HG03460 (cell line): ENCODE measurements around the gene HOXA10.

Experiments used
- ATAC-seq: cut with Tn5 transposase; IDR thresholded peaks from one replicate; pipeline ENCODE4 v1.9.1; 2021; ENCODE audit not compliant: unreplicated experiment

The HOXA10 gene

GRCh38 chr7:27157702-27158431 lies 16.3 kb downstream of the HOXA10 start:
- no peak for ATAC-seq

- no peak for ATAC-seq
These were observed 17.0 kb downstream of the HOXA10 start for GRCh38 chr7:27156916-27157701.

- no peak for ATAC-seq
These were observed 17.6 kb downstream of the HOXA10 start, which contains the start of gene HOXA7 for GRCh38 chr7:27156508-27156898. TSS of gene HOXA7 (minus strand) at chr7:27156675. CDS start at chr7:27156545, 130 bp downstream.

- no peak for ATAC-seq
These were observed 18.2 kb downstream of the HOXA10 start for GRCh38 chr7:27155816-27156507.

GRCh38 chr7:27154901-27155815 lies 19.0 kb downstream of the HOXA10 start:
- no peak for ATAC-seq

- no peak for ATAC-seq
These were observed 19.8 kb downstream of the HOXA10 start for GRCh38 chr7:27154369-27154768.

- ATAC-seq = no peak
These were observed 20.6 kb downstream of the HOXA10 start for GRCh38 chr7:27153526-27153925.

- no peak for ATAC-seq
These were observed 21.2 kb downstream of the HOXA10 start for GRCh38 chr7:27152816-27153442.

- ATAC-seq = no peak
These were observed 21.9 kb downstream of the HOXA10 start, which contains the start of gene HOXA3 for GRCh38 chr7:27151931-27152815. TSS of gene HOXA3 (minus strand) at chr7:27152583. CDS start at chr7:27110640, 41,943 bp downstream.

- ATAC-seq = no peak
These were observed 22.7 kb downstream of the HOXA10 start for GRCh38 chr7:27151341-27151930.

- ATAC-seq = peak; percentile 74
These were observed 23.4 kb downstream of the HOXA10 start for GRCh38 chr7:27150568-27151340.

GRCh38 chr7:27149842-27150567 lies 24.1 kb downstream of the HOXA10 start:
- peak; percentile 13 for ATAC-seq

GRCh38 chr7:27148756-27149641 lies 25.1 kb downstream of the HOXA10 start:
- ATAC-seq = no peak

- no peak for ATAC-seq
These were observed 25.9 kb downstream of the HOXA10 start for GRCh38 chr7:27148031-27148755.

- ATAC-seq = no peak
These were observed 26.7 kb downstream of the HOXA10 start, which contains the start of gene HOXA6 for GRCh38 chr7:27147199-27148030. TSS of gene HOXA6 (minus strand) at chr7:27147774. CDS start at chr7:27147749, 25 bp downstream.
